Raji (cell line): ENCODE results near the gene NHLRC2.

Source experiments
- POLR2A ChIP-seq: IDR thresholded peaks from 2 replicates; pipeline ENCODE4 v1.6.1; 2011; ENCODE audit warnings: low read depth, low read length, control low read depth; ENCODE audit not compliant: insufficient read depth

The NHLRC2 gene

DNA sequence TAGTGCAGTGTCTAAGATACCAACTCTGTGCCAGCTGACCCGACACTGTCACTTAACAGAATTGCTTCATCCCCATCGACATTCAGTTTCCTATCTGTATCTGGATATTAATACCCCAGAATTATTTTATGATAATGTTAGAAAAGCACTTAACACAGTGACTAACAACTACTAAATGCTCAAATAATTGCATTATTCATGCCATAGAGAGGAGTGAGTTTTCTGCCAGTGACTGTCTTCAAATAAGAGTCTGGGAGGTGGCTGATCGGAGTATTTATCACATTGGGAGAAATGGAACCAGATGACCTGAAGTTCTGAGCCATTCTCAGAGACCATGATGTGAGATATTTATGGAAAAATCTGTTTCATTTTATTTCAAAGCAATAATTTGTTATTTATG is 65.7 kb downstream of the NHLRC2 start:
- no peak for TF ChIP-seq POLR2A

DNA sequence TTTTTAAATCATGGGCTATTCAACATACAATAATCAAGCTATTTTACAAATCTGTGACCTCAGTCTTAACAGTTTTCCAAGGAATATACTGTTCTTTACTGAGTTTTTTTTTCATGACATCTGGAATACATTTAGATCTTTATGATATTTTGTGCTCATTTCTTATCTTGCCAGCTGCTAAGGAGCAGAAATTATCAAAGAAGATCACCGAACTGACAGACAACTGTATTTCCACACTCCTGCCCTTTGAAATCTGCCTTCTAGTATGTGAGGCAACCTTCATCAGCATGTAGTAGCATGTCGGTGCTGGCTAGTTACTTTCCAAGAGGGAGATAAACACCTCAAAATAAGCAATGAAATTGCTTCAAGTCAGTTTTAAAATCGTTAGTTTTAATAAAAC is 66.4 kb downstream of the NHLRC2 start:
- no peak for TF ChIP-seq POLR2A

DNA sequence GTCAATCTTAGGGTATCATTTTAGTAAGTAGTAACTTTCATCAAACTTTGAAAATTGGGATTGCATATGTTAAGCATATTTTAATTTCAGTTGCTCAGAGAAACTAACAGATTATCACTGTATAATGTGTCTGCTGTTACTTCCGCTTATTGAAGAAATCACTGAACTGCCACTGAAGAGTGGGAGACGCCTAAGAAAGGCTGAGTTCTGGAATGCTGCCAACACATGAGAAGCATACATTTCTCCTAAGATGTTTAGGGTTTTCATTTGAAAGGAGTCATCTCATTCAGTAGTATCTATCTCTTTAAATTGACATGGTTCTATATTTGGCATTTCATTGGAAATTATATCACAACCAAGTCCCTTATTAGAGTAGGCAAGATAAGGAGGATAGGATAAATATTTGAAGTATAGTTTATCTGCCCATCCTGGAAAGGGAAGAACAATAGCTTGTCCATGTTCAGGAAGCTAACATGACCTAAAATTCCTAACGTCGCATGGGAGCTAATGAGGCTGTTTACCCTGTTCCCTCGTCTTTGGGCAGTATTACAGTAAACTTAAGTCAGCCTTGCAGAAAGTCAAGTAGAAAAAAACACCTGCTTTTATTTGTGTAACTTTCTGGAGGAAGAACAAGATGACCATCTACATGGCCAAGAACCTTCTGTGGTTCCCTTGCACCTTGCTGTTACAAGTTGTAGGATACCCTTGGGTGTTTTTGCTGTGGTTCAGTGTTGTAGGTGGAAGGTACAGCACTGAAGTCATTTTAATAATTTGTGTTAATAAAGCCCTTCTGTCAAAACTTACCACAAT is 67.3 kb downstream of the NHLRC2 start:
- TF ChIP-seq POLR2A: no peak

DNA sequence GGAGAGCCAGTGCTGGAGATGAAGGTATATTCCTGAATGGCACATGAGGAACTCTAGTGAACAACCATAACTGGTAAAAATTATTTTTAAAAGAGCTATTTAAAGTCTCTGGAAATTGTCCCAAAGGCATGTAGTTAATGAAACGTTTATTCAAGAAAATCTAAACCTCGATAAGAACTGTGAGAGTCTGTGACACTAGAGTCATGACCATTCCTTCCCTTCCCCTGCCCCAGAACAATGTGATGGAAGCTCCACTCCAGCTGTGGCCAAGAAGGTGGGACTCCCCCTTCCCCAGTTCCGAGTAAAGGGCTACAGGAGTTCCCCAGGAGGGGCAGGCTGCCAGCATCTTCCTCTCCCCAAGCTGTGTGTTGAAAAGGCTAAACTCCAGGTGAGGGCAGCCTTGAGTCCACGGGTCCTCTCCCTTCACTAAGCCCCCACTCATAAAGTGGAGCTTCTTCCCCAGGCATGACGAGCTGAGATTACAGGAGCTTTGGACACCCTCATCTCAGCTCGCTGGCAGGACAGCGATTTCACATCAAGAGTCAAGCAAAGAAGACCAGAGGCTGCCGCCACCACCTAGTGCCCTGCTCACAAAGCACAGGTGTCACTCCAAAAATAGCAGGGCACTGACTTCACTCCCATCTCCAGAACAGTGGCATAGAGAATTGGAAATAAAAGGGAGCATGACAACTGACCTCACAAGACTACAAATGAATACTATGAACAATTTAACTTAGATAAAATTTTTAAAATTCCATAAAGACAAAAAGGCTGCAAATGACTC is 68.5 kb downstream of the NHLRC2 start:
- no peak for TF ChIP-seq POLR2A

DNA sequence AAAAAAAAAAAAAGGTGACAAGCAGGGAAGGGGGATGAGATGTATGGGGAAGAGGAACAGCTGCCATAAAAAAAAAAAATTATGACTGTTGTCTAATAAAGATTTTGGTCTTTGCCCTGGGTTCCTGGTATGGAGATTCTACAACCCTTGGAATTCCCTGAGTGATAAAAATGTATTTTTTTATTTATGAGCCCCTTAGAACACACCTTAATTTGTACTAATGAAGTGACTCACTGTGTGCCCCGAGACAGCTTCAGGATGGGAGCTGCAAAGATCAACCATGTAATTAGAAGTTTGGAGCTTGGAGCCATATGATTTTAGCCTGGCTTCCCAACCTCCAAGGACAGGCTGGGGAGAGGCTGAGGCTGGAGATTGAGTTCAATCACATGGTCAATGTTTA is 69.7 kb downstream of the NHLRC2 start:
- no peak for TF ChIP-seq POLR2A

DNA sequence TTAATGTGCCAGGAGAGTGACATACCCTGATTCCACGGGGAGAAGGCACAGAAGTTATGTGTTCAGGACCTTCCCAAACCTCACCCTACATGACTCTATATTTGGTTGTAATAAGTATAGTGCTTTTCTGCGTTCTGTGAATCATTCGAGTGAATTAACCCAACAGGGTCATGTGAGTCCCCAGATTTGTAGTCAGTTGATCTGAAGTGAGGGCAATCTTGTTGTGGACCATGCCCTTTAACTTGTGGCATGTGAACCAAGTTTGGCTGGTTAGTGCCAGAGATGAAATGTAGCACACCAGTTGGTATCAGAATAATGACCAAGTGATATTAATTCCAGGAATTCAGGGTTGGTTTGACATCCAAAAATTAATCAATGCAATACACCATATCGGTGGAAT is 70.2 kb downstream of the NHLRC2 start:
- no peak for TF ChIP-seq POLR2A

DNA sequence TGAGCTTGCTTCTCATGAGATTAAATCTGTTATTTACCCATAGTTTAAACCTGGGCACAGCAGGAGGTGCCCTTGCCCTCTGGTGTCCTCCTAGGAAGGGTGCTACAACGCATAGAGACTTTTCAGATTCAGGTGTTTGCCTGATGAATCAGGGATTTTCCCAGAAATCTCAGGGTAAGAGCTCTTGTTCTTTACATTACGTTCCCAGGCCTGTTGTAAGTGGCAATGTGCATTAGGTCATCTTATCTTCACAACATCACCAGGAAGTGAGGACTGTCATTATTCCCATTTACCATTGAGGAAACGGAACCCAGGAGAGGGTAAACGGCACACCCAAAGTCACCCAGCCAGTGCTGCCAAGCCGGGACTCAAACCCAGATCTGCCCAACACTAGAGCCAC is 73.0 kb downstream of the NHLRC2 start:
- TF ChIP-seq POLR2A: no peak

DNA sequence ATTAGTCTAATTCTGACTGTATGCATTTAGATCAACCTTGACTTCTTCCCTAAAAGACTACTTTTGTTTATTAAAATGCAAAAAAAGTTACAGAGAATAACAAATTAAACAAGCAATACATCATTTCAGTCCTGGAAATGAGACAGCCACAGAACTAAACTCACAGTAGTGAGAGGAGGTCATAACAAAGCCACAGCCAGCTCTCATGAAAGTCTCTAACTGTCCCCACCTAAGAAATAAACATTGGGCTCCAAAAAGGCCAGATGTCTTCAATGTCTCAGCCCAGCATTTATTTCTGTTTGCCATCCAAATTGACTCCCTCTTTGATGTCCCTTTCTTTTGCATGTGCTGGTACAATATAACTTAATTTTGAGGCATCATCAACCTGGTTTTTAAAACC is 74.4 kb downstream of the NHLRC2 start:
- no peak for TF ChIP-seq POLR2A

DNA sequence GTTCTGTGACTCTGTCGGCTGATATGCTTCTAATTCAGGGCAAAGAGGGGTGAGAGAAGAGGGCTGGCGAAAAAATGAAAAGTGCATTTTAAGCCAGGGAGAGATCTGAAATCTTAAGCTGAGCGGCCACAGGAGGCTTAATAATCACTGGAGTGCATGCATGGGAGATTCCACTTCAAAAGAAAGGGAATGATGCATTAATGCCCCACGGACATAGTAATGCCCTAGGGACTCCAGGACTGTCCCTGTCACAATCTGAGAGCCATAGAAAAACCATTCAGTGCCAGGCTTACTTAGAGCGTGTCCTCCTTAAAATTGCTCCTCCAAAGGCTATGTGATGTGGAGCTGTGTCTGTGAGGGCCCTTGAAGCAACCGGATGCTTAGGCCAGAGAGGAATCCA is 75.1 kb downstream of the NHLRC2 start:
- TF ChIP-seq POLR2A: no peak

DNA sequence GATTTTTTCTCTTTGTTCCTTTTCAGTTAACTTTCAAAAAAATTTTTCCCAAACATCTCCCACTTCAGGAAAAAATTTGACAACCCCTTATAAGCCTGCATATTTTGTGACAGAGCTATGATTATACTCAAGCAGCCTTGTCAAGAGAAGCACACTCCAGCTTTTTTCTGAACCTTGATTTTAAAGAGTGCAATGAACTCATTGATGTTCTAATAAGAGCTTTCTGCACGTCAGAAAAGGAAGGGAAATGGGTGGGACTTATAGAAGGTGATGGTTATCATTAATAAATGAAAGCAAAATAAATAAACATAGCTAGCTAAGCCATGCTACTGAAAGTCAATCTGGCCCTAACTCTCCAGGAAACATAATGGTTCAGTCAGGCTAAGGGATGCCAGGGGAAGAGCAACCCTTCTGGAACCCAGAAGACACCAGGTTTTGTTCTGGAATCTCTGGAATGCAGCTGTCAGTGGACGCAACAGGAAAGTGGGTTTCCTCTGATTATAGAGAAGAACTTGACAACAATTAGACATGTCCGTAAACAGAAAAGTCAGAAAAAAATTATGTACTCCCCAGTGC is 76.1 kb downstream of the NHLRC2 start:
- no peak for TF ChIP-seq POLR2A

DNA sequence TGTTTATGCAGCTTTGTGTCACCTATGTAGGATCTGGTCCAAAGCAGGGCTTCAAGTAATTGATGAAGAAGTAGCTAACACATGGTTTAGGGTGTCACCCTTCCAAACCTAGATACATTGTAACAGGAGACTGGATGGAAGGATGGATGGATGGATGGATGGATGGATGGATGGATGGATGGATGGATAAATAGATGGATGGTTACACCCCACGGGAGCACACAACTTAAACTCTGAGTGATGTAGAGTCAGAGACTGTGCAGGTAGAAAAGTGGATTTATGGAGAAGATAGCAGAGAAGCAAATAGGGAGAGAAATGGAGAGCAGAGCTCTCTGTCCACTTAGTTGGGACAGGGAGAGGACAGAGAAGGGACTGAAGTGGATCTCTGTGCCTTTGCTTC is 78.4 kb downstream of the NHLRC2 start:
- no peak for TF ChIP-seq POLR2A

DNA sequence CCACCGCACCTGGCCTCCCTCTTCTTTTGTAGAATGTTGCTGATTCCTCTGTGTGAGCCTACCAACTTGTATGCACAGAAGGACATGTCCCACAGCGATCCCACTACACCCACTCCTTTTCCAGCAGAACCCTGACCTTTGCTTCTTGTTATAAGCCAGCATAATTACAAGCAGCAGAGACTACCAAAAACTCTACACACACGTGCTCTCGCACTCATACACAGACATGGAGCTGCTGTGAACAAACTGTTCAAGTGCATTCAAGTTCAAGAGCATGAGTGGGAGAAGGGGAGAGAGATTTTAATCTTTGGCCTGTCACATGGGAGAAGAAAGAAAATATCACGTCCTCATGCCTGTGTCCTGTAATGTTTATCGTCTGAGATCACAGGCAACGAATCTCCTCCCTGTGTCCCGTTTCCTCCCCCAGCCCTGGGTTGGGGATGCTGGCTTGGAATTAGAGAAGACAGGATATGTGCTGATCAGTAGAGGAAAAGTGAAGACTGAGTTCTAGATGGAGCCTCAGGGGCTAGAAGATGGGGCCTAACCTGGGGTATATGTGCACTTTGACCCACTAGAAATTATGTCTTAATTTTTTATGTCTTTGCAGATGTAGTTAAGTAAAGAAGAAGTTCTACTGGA is 79.6 kb downstream of the NHLRC2 start:
- no peak for TF ChIP-seq POLR2A

DNA sequence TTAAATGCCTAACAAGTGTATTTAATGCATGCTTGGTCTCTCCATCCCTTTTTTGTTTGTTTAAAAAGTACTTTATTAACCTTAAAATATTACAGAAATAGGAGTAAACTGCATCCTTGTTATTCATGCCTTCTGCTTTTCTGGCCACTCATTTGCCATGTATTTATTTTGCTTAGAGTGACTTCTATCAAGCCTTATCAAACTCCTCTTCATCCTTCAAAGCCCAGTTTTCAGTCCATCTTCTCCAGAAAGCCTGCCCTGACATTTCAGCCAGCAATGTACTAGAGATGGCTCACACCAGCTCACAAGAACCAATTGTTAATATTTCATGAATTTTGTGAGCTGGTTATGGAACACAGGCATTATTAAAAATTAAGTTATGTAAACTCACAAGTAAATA is 82.8 kb downstream of the NHLRC2 start:
- TF ChIP-seq POLR2A: no peak

DNA sequence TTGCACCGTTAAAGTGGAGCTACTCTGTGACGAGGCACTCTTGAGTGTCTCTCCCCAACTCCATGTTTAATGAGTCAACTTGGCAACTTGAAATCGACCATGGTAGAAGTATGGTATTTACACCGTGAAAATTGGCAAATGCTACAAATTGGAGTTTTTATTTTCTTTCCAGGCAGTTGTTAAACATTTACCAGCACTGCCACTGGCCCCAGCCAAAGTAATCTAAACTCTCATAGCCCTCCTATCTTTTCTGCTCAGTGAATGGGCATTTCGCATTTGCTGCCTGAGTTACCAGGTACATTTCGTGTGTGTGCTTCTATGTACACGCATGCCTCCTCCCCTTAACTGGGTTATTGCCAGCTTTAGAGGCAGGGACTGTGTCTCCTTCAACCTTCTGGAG is 83.3 kb downstream of the NHLRC2 start:
- no peak for TF ChIP-seq POLR2A

DNA sequence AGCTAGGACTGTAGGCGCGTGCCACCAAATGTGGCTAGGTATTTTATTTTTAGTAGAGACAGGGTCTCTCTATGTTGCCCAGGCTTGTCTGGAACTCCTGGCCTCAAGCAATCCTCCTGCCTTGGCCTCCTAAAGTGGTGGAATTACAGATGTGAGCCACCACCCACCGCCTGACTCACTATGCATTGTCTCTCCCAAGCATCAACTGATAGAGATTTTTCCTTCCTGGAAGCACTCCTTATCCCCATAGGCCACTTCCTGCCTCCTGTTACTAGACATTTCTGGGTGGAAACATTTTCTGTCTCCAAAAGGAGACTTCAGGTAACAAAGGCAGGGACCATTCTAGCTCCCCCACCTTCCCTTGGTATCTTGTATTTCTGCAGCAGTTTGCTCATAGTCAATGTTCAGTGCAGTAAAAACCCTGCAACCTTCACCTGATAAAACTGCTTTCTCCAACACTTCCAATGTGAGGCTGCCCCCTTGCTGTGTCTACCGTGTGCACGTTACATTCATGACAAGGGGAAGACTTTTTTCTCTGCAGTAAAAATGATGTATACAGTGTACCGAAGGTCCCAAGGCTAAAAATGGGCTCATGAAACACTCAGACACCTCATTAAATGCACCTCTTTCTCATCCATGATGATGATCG is 84.9 kb downstream of the NHLRC2 start:
- TF ChIP-seq POLR2A: no peak
